ENCODE measurements around the gene MINPP1.
A peak's percentile ranks its signal among the peaks of the same experiment; 100 is the strongest.

MINPP1 gene

GRCh38 chr10:87578842-87579401, 74.2 kb downstream of the MINPP1 start:
- no peak for TF ChIP-seq CTCF (conservative IDR thresholded peaks at IDR 0.05; ENCODE audit: low read depth, low read length)
- H3K4me3 ChIP-seq (ENCODE audit: low read depth, low read length) = peak overlapping the region; percentile 15
- DNase-seq (ENCODE audit: low read depth) = peak; percentile 57

GRCh38 chr10:87579563-87579962, 74.9 kb downstream of the MINPP1 start:
- no peak for TF ChIP-seq CTCF (conservative IDR thresholded peaks at IDR 0.05; ENCODE audit: low read depth, low read length)
- DNase-seq (ENCODE audit: low read depth) = peak; percentile 23
- no peak overlapping the region for H3K4me3 ChIP-seq (ENCODE audit: low read depth, low read length)

- H3K4me3 ChIP-seq (ENCODE audit: low read depth, low read length) = no peak overlapping the region
- DNase-seq (ENCODE audit: low read depth) = no peak
- no peak for TF ChIP-seq CTCF (conservative IDR thresholded peaks at IDR 0.05; ENCODE audit: low read depth, low read length)
Observed at GRCh38 chr10:87580016-87580415, 75.3 kb downstream of the MINPP1 start.

- H3K4me3 ChIP-seq (ENCODE audit: low read depth, low read length) = no peak overlapping the region
- no peak for TF ChIP-seq CTCF (conservative IDR thresholded peaks at IDR 0.05; ENCODE audit: low read depth, low read length)
- peak; percentile 74 for DNase-seq (ENCODE audit: low read depth)
Observed at GRCh38 chr10:87585565-87586514, 81.1 kb downstream of the MINPP1 start.

- peak; percentile 54 for DNase-seq (ENCODE audit: low read depth)
- H3K4me3 ChIP-seq (ENCODE audit: low read depth, low read length) = no peak overlapping the region
- no peak for TF ChIP-seq CTCF (conservative IDR thresholded peaks at IDR 0.05; ENCODE audit: low read depth, low read length)
Observed at GRCh38 chr10:87589645-87590051, 85.0 kb downstream of the MINPP1 start.

- no peak for TF ChIP-seq CTCF (conservative IDR thresholded peaks at IDR 0.05; ENCODE audit: low read depth, low read length)
- DNase-seq (ENCODE audit: low read depth) = peak; percentile 35
Observed at GRCh38 chr10:87590705-87591588, 86.3 kb downstream of the MINPP1 start.

More at GRCh38 chr10:87590705-87591588, 86.3 kb downstream of the MINPP1 start:
- no peak overlapping the region for H3K4me3 ChIP-seq (ENCODE audit: low read depth, low read length)

Data from choroid plexus epithelial cell (primary cell).